Loucy (cell line): Measurements from ENCODE around the gene TTC21B.

ENCODE experiments used
- H2AFZ ChIP-seq: fragments of 200-600 bp; sonication (generic); 2 replicates; pipeline ENCODE4 v1.6.0; 2016; ENCODE audit warnings: antibody characterized with exemption, mild to moderate bottlenecking, low read length, moderate library complexity
- H3F3A ChIP-seq: fragments of 200-600 bp; 2 replicates; pipeline ENCODE4 v1.6.0; 2016; ENCODE audit warnings: antibody characterized with exemption, low read depth, mild to moderate bottlenecking
- H3K27me3 ChIP-seq: fragments of 200-600 bp; sonication (generic); 2 replicates; pipeline ENCODE4 v1.6.1; 2014; ENCODE audit warnings: low read length, mild to moderate bottlenecking; ENCODE audit not compliant: insufficient read depth, poor library complexity, severe bottlenecking
- H3K36me3 ChIP-seq: fragments of 200-600 bp; sonication (generic); 2 replicates; pipeline ENCODE4 v1.6.1; 2016; ENCODE audit warnings: low read length; ENCODE audit not compliant: insufficient read depth
- H3K4me1 ChIP-seq: fragments of 200-600 bp; sonication (generic); 2 replicates; pipeline ENCODE4 v1.5.1; 2014; ENCODE audit warnings: low read length, mild to moderate bottlenecking; ENCODE audit not compliant: insufficient read depth, poor library complexity, severe bottlenecking
- H3K4me2 ChIP-seq: fragments of 200-600 bp; sonication (generic); 2 replicates; pipeline ENCODE4 v1.6.0; 2014; ENCODE audit warnings: antibody characterized with exemption, low read length, low read depth, mild to moderate bottlenecking; ENCODE audit not compliant: poor library complexity, severe bottlenecking
- H3K4me3 ChIP-seq: fragments of 200-600 bp; sonication (generic); 2 replicates; pipeline ENCODE4 v1.5.1; 2014; ENCODE audit warnings: low read length, mild to moderate bottlenecking, mixed read lengths; ENCODE audit not compliant: poor library complexity, severe bottlenecking
- H3K79me2 ChIP-seq: fragments of 200-600 bp; sonication (generic); 2 replicates; pipeline ENCODE4 v1.6.1; 2014; ENCODE audit warnings: low read length; ENCODE audit not compliant: insufficient read depth
- H3K9ac ChIP-seq: fragments of 200-600 bp; sonication (generic); 2 replicates; pipeline ENCODE4 v1.6.0; 2014; ENCODE audit warnings: mild to moderate bottlenecking, low read depth, low read length, moderate library complexity; ENCODE audit not compliant: poor library complexity, severe bottlenecking
- H3K9me2 ChIP-seq: fragments of 200-600 bp; sonication (generic); replicated peaks from 2 replicates; pipeline ENCODE4 v1.6.1; 2016; ENCODE audit warnings: low read depth, low read length, mixed read lengths
- H3K9me3 ChIP-seq: fragments of 200-600 bp; sonication (generic); 2 replicates; pipeline ENCODE4 v1.6.1; 2014; ENCODE audit warnings: mild to moderate bottlenecking, antibody characterized with exemption, low read length, low read depth; ENCODE audit not compliant: insufficient read depth
- H4K20me1 ChIP-seq: fragments of 200-600 bp; sonication (generic); 2 replicates; pipeline ENCODE4 v1.6.0; 2014; ENCODE audit warnings: antibody characterized with exemption, low read length, mild to moderate bottlenecking; ENCODE audit not compliant: insufficient read depth, poor library complexity, severe bottlenecking
- EZH2phosphoT487 ChIP-seq: fragments of 200-600 bp; IDR thresholded peaks from 2 replicates; pipeline ENCODE4 v1.6.1; 2018; ENCODE audit warnings: antibody characterized with exemption, mild to moderate bottlenecking, moderate library complexity, borderline replicate concordance
- TF ChIP-seq, protein P1 (sequence below): fragments of 200-600 bp; sonication (generic); conservative IDR thresholded peaks from 2 replicates; pipeline ENCODE4 v1.5.1; 2014; ENCODE audit warnings: mild to moderate bottlenecking, antibody characterized with exemption, low read length

TTC21B gene

GRCh38 chr2:165911981-165912380 is 41.6 kb downstream of the TTC21B start:
- Histone ChIP-seq H3K4me3 (no peak overlapping the region), H3K9me2 (no peaks in the 10 kb centered on the region), H3K27me3 (no peaks in the 10 kb centered on the region), H4K20me1 (no peaks in the 10 kb centered on the region), H3K4me2 (no peak overlapping the region), H3K9me3 (no peaks in the 10 kb centered on the region), H3K79me2 (no peaks in the 10 kb centered on the region), H2AFZ (no peak overlapping the region), H3K9ac (no peak overlapping the region), H3K4me1 (no peaks in the 10 kb centered on the region), H3K36me3 (peaks cover 37% of the 10 kb centered on the region; the same call in 1 of the 2 replicates), H3F3A (no peaks in the 10 kb centered on the region)
- no peak for TF ChIP-seq EZH2phosphoT487

DNA sequence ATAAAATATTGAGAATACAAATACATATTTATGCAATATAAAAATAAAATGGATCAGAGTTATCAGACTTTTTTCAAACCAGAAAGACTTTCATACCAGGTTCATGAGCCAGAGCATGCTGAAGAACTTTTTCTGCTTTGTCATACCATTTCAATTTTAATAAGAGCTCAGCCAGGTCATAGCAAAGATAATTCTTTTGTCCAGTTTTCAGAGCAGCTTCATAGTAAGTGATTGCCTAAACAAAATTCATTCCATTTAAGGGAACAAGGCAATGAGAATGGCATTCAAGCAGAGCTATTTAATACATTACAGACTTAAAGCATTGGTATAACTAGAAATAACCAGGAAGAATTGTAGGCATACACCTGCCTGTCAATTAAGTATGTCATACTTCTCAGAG is 42.3 kb downstream of the TTC21B start:
- Histone ChIP-seq H3K9me2 (no peaks in the 10 kb centered on the region), H3K9me3 (no peaks in the 10 kb centered on the region)

GRCh38 chr2:165909466-165909865 is 44.1 kb downstream of the TTC21B start:
- no peak for TF ChIP-seq EZH2phosphoT487
- TF ChIP-seq, protein P1, sequence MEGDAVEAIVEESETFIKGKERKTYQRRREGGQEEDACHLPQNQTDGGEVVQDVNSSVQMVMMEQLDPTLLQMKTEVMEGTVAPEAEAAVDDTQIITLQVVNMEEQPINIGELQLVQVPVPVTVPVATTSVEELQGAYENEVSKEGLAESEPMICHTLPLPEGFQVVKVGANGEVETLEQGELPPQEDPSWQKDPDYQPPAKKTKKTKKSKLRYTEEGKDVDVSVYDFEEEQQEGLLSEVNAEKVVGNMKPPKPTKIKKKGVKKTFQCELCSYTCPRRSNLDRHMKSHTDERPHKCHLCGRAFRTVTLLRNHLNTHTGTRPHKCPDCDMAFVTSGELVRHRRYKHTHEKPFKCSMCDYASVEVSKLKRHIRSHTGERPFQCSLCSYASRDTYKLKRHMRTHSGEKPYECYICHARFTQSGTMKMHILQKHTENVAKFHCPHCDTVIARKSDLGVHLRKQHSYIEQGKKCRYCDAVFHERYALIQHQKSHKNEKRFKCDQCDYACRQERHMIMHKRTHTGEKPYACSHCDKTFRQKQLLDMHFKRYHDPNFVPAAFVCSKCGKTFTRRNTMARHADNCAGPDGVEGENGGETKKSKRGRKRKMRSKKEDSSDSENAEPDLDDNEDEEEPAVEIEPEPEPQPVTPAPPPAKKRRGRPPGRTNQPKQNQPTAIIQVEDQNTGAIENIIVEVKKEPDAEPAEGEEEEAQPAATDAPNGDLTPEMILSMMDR, result no peak
- no peaks in the 10 kb centered on the region for H3K27me3 ChIP-seq
- H2AFZ ChIP-seq, result no peak overlapping the region
- H3K4me3 ChIP-seq, result no peak overlapping the region
- no peak overlapping the region for H3K9ac ChIP-seq
- H3K4me1 ChIP-seq, result no peaks in the 10 kb centered on the region
- H3K4me2 ChIP-seq, result no peak overlapping the region
- H3K9me3 ChIP-seq, result no peaks in the 10 kb centered on the region
- H3F3A ChIP-seq, result no peaks in the 10 kb centered on the region
- peaks cover 36% of the 10 kb centered on the region; the same call in 1 of the 2 replicates for H3K36me3 ChIP-seq
- no peaks in the 10 kb centered on the region for H4K20me1 ChIP-seq
- H3K9me2 ChIP-seq, result no peaks in the 10 kb centered on the region
- H3K79me2 ChIP-seq, result no peaks in the 10 kb centered on the region

More for the DNA sequence above, 42.3 kb downstream of the TTC21B start:
- no peak overlapping the region for H3K9ac ChIP-seq
- H4K20me1 ChIP-seq, result no peaks in the 10 kb centered on the region
- H3K36me3 ChIP-seq, result peaks cover 37% of the 10 kb centered on the region; the same call in 1 of the 2 replicates
- H3K4me3 ChIP-seq, result no peak overlapping the region
- H3K27me3 ChIP-seq, result no peaks in the 10 kb centered on the region
- no peaks in the 10 kb centered on the region for H3K4me1 ChIP-seq
- H3K79me2 ChIP-seq, result no peaks in the 10 kb centered on the region
- TF ChIP-seq, protein P1, result no peak
- no peak for TF ChIP-seq EZH2phosphoT487
- H3K4me2 ChIP-seq, result no peak overlapping the region
- no peak overlapping the region for H2AFZ ChIP-seq
- H3F3A ChIP-seq, result no peaks in the 10 kb centered on the region

DNA sequence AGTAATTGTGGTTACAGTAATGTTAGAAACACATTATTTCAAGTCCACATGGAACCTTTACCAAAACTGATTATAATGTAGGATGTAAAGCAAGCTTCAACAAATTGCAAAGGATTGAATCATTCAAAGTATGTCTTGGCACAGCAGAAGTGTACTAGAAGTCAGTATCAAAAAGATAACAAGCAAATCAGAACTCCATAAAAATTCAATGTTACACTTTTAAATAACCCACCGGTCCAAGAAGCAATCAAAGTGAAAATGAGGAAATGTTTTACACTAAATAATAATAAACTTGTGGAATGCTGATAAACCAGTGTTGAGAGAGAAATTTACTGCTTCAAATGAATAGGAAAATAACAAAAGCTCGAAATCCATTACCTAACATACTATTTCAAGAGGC is 47.7 kb downstream of the TTC21B start:
- no peak overlapping the region for H3K4me3 ChIP-seq
- no peak overlapping the region for H3K4me2 ChIP-seq
- peaks cover 18% of the 10 kb centered on the region; the same call in 1 of the 2 replicates for H3K36me3 ChIP-seq
- peaks cover 9% of the 10 kb centered on the region for H3K4me1 ChIP-seq
- H4K20me1 ChIP-seq, result no peaks in the 10 kb centered on the region
- H3K27me3 ChIP-seq, result no peaks in the 10 kb centered on the region
- H2AFZ ChIP-seq, result no peak overlapping the region
- TF ChIP-seq, protein P1, result no peak
- no peak for TF ChIP-seq EZH2phosphoT487
- no peaks in the 10 kb centered on the region for H3K9me2 ChIP-seq
- H3K9me3 ChIP-seq, result no peaks in the 10 kb centered on the region
- no peak overlapping the region for H3K9ac ChIP-seq
- H3K79me2 ChIP-seq, result no peaks in the 10 kb centered on the region
- no peaks in the 10 kb centered on the region for H3F3A ChIP-seq
